ENCODE measurements around the gene RPS26. TPM values are rescaled to one million over a fixed set of nuclear protein-coding genes. Genes with fewer than 3 reads are reported as not detected.

The RPS26 gene
- total and polyA plus RNA-seq, 5 donors from 2014 or later: 26.3 to 1,151 (median 728) TPM

GRCh38 chr12:56087220-56087619 lies 45.5 kb downstream of the RPS26 start:
- Histone ChIP-seq H3K27ac (ENCODE audit: insufficient read depth, low read length, poor library complexity, severe bottlenecking) (no peak overlapping the region), H3K9me3 (ENCODE audit: control insufficient read depth in 2 of 2, low read length in 2 of 2) (no peaks in the 10 kb centered on the region), H3K4me3 (ENCODE audit: low read depth, low read length) (no peak overlapping the region), H3K4me1 (ENCODE audit: control insufficient read depth, insufficient read depth, low read length, poor library complexity, severe bottlenecking) (no peaks in the 10 kb centered on the region), H3K27me3 (ENCODE audit: control insufficient read depth, insufficient read depth, low read length) (no peaks in the 10 kb centered on the region), H3K36me3 (ENCODE audit: control insufficient read depth, insufficient read depth, low read length) (no peaks in the 10 kb centered on the region)
- Mint-ChIP-seq H3K4me3 (no peak overlapping the region), H3K4me1 (no peaks in the 10 kb centered on the region), H3K27ac (no peak overlapping the region), H3K36me3 (no peaks in the 10 kb centered on the region), H3K27me3 (peaks cover 33% of the 10 kb centered on the region), H3K9me3 (peaks cover 0 to 2% (median 0%) of the 10 kb centered on the region in 7 donors)
- DNase-seq (no peak), ATAC-seq (ENCODE audit: low read depth in 2 of 2) (no peak)

Other genes starting within 250 kb of the RPS26 start
- gene SARNP, start 224.2 kb upstream of the RPS26 start, total RNA-seq: 49.3 TPM
- 100 to 1,000 TPM; 109 to 159 (median 134) TPM for gene SARNP, start 224.2 kb upstream of the RPS26 start, polyA plus RNA-seq
- gene ORMDL2, start 223.9 kb upstream of the RPS26 start, total RNA-seq: 17.8 TPM
- 100 to 1,000 TPM; 132 to 199 (median 140) TPM for gene ORMDL2, start 223.9 kb upstream of the RPS26 start, polyA plus RNA-seq
- 19.7 TPM for gene DNAJC14, start 212.3 kb upstream of the RPS26 start, total RNA-seq
- 10 to 100 TPM; 38.3 to 43.0 (median 42.3) TPM for gene DNAJC14, start 212.3 kb upstream of the RPS26 start, polyA plus RNA-seq
- not detected for gene MMP19, start 199.0 kb upstream of the RPS26 start, total RNA-seq
- gene MMP19, start 199.0 kb upstream of the RPS26 start, polyA plus RNA-seq: not detected
- gene PYM1, start 114.0 kb upstream of the RPS26 start, total RNA-seq: 34.0 TPM
- 100 to 1,000 TPM in 3 of 4 donors, 10 to 100 TPM in 1; 99.3 to 123 (median 114) TPM for gene PYM1, start 114.0 kb upstream of the RPS26 start, polyA plus RNA-seq
- gene DGKA, start 110.8 kb upstream of the RPS26 start, total RNA-seq: 1,086 TPM
- gene DGKA, start 110.8 kb upstream of the RPS26 start, polyA plus RNA-seq: 100 to 1,000 TPM; 225 to 284 (median 253) TPM
- gene PMEL, start 75.9 kb upstream of the RPS26 start, total RNA-seq: 0.69 TPM
- under 1 TPM in 3 of 4 donors, not detected in 1; 0.52 to 0.86 (median 0.57) TPM for gene PMEL, start 75.9 kb upstream of the RPS26 start, polyA plus RNA-seq
- 28.0 TPM for gene CDK2, start 75.1 kb upstream of the RPS26 start, total RNA-seq
- gene CDK2, start 75.1 kb upstream of the RPS26 start, polyA plus RNA-seq: 10 to 100 TPM in 2 of 4 donors, 1 to 10 TPM in 2; 8.4 to 12.6 (median 10.0) TPM
- 60.8 TPM for gene RAB5B, start 67.8 kb upstream of the RPS26 start, total RNA-seq
- gene RAB5B, start 67.8 kb upstream of the RPS26 start, polyA plus RNA-seq: 10 to 100 TPM; 66.8 to 73.4 (median 68.3) TPM
- 6.9 TPM for gene SUOX, start 44.6 kb upstream of the RPS26 start, total RNA-seq
- 10 to 100 TPM in 1 of 4 donors, 1 to 10 TPM in 3; 2.2 to 10.3 (median 5.9) TPM for gene SUOX, start 44.6 kb upstream of the RPS26 start, polyA plus RNA-seq
- 22.3 TPM for gene IKZF4, start 20.9 kb upstream of the RPS26 start, total RNA-seq
- 1 to 10 TPM; 5.8 to 8.1 (median 6.4) TPM for gene IKZF4, start 20.9 kb upstream of the RPS26 start, polyA plus RNA-seq
- gene ERBB3, start 38.2 kb downstream of the RPS26 start, total RNA-seq: 0.69 TPM
- gene ERBB3, start 38.2 kb downstream of the RPS26 start, polyA plus RNA-seq: under 1 TPM; 0.14 to 1.00 (median 0.56) TPM
- gene PA2G4, start 62.6 kb downstream of the RPS26 start, total RNA-seq: 63.8 TPM
- 100 to 1,000 TPM; 193 to 203 (median 196) TPM for gene PA2G4, start 62.6 kb downstream of the RPS26 start, polyA plus RNA-seq
- gene RPL41, start 74.7 kb downstream of the RPS26 start, total RNA-seq: 4,134 TPM
- gene RPL41, start 74.7 kb downstream of the RPS26 start, polyA plus RNA-seq: 1,000 to 10,000 TPM; 7,544 to 9,760 (median 8,849) TPM
- 11.0 TPM for gene ZC3H10, start 76.3 kb downstream of the RPS26 start, total RNA-seq
- 1 to 10 TPM; 1.7 to 3.7 (median 2.9) TPM for gene ZC3H10, start 76.3 kb downstream of the RPS26 start, polyA plus RNA-seq
- 190 TPM for gene ESYT1, start 86.3 kb downstream of the RPS26 start, total RNA-seq
- gene ESYT1, start 86.3 kb downstream of the RPS26 start, polyA plus RNA-seq: 100 to 1,000 TPM; 249 to 395 (median 333) TPM
- gene MYL6B, start 110.7 kb downstream of the RPS26 start, total RNA-seq: 8.8 TPM
- 10 to 100 TPM in 3 of 4 donors, 1 to 10 TPM in 1; 9.9 to 18.4 (median 11.3) TPM for gene MYL6B, start 110.7 kb downstream of the RPS26 start, polyA plus RNA-seq
- 933 TPM for gene MYL6, start 116.4 kb downstream of the RPS26 start, total RNA-seq
- 1,000 to 10,000 TPM; 2,559 to 3,471 (median 2,992) TPM for gene MYL6, start 116.4 kb downstream of the RPS26 start, polyA plus RNA-seq
- gene SMARCC2, start 147.6 kb downstream of the RPS26 start, total RNA-seq: 153 TPM
- gene SMARCC2, start 147.6 kb downstream of the RPS26 start, polyA plus RNA-seq: 10 to 100 TPM; 46.3 to 64.1 (median 54.1) TPM
- 33.7 TPM for gene RNF41, start 180.0 kb downstream of the RPS26 start, total RNA-seq
- 10 to 100 TPM; 39.2 to 45.8 (median 45.1) TPM for gene RNF41, start 180.0 kb downstream of the RPS26 start, polyA plus RNA-seq
- 16.9 TPM for gene NABP2, start 182.4 kb downstream of the RPS26 start, total RNA-seq
- gene NABP2, start 182.4 kb downstream of the RPS26 start, polyA plus RNA-seq: 1 to 10 TPM; 4.1 to 6.8 (median 5.0) TPM
- gene SLC39A5, start 188.1 kb downstream of the RPS26 start, total RNA-seq: 2.0 TPM
- not detected for gene SLC39A5, start 188.1 kb downstream of the RPS26 start, polyA plus RNA-seq
- 40.1 TPM for gene ANKRD52, start 216.5 kb downstream of the RPS26 start, total RNA-seq
- 1 to 10 TPM; 5.0 to 7.5 (median 6.4) TPM for gene ANKRD52, start 216.5 kb downstream of the RPS26 start, polyA plus RNA-seq
- 23.7 TPM for gene COQ10A, start 225.0 kb downstream of the RPS26 start, total RNA-seq
- 10 to 100 TPM in 3 of 4 donors, 1 to 10 TPM in 1; 8.1 to 11.5 (median 11.0) TPM for gene COQ10A, start 225.0 kb downstream of the RPS26 start, polyA plus RNA-seq